Activated T-helper 17 cell treated with anti-CD3 and anti-CD28 coated beads, Interleukin-2, amount 50 U/mL, for 72 hours (primary cell): ENCODE results near the gene TNFRSF25. TPM values are rescaled to one million over a fixed set of nuclear protein-coding genes. Genes with fewer than 3 reads are reported as not detected.
A peak's percentile ranks its signal among the peaks of the same experiment; 100 is the strongest.

ENCODE experiments used
- ATAC-seq: fragments of 150-1000 bp; cut with Tn5 transposase; replicated peaks from 2 replicates; pipeline ENCODE4 v1.10.0; 2021; ENCODE audit warnings: mild to moderate bottlenecking, moderate library complexity
- H3K27ac Mint-ChIP-seq: one replicate; pipeline ENCODE4 v1.8.0; 2022; ENCODE audit warnings: mixed read lengths
- H3K27me3 Mint-ChIP-seq: one replicate; pipeline ENCODE4 v1.8.0; 2022; ENCODE audit warnings: mixed read lengths
- H3K36me3 Mint-ChIP-seq: one replicate; pipeline ENCODE4 v1.8.0; 2022; ENCODE audit warnings: low read depth, mild to moderate bottlenecking, mixed read lengths
- H3K4me1 Mint-ChIP-seq: one replicate; pipeline ENCODE4 v1.8.0; 2022; ENCODE audit warnings: mixed read lengths
- H3K4me3 Mint-ChIP-seq: one replicate; pipeline ENCODE4 v1.8.0; 2022; ENCODE audit warnings: mild to moderate bottlenecking, mixed read lengths
- H3K9me3 Mint-ChIP-seq: one replicate; pipeline ENCODE4 v1.8.0; 2022; ENCODE audit warnings: mixed read lengths
- total RNA-seq, 2 donors: library from RNA; stranded (reverse); gene quantifications; one replicate each; pipeline ENCODE4 v1.2.3, GENCODE V29; 2022

Gene TNFRSF25
- total RNA-seq, 2 donors from 2014 or later = 132 to 199 TPM

DNA sequence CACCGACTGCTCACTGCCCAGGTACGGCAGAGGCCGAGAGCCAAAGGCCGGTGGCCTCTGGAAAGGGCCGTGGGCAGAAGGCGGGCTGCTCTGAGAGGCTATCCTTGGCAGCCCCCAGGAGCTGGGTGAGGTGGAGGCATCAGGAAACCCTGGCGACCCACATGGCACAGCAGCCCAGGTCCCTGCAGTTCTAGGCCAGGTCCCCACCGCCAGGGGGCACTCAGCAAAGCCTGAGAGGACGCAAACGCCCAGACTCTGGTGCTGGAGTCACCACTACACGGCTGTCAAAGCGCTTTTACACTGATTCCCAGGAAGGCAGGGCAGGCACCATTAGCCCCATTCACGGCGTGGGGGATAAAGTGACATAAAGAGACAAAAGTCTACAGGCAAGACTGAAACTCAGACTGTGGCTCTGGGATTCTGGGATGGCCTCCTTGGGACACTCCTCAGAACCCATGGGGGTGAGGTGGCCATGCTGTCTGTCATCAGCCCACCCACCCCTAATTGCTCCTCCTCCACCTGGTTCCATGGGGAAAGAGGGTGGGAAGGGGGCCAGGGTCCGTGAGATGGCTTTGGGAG lies 20.5 kb upstream of the TNFRSF25 start:
- no peaks in the 10 kb centered on the region for H3K9me3 Mint-ChIP-seq
- no peak overlapping the region for H3K27ac Mint-ChIP-seq
- H3K4me3 Mint-ChIP-seq = peak overlapping the region; percentile 64

DNA sequence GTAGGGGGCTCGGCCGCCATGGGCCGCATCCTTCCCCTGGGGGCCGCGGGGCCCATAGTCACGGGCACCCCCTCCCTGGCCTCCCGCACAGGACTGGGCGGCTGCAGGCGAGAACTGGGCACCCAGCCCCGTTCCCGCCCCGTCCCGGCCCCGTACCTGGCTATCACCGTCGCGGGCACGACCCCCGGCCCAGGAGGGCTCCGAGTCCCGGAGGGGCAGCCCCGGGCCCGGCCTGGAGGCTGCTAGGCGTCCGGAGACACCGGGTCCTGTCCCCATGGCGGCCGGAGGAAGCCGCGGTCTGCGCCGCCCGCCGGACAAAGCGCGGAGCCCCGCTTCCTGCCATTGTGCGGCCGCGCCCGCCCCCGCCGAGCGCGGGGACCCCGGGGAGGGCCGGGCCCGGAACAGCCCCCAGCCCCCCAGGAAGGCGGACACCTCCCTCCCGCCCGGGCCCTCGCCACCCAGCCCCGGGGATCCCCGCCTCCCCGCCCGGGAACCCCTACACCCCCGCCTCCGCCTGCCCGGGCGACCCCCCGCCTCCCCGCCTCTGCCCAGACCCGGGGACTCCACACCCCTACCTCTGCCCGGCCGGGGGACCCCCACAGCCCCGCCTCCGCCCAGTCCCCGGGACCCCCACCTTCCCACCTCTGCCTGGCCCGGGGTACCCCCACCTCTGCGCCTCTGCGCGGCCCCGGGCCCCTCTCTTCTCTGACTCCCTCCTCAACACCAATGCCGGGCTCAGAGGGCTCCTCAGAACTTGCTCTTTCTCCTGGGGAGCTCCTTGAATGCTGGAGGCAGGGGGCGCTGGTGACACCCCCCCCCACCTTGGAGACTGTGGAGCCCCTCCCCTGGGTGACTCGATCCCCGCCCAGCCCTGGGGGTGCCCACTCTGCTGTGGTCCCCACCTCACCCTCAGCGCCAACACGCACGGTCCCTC lies 19.5 kb upstream of the TNFRSF25 start:
- Mint-ChIP-seq H3K4me1 (peaks cover 6% of the 10 kb centered on the region), H3K9me3 (no peaks in the 10 kb centered on the region), H3K4me3 (no peak overlapping the region), H3K36me3 (no peaks in the 10 kb centered on the region), H3K27ac (no peak overlapping the region), H3K27me3 (peaks cover 8% of the 10 kb centered on the region)
- no peak for ATAC-seq

More for the DNA sequence above, 20.5 kb upstream of the TNFRSF25 start:
- Mint-ChIP-seq H3K27me3 (peaks cover 8% of the 10 kb centered on the region), H3K4me1 (peaks cover 10% of the 10 kb centered on the region), H3K36me3 (no peaks in the 10 kb centered on the region)
- peak; percentile 67 for ATAC-seq

DNA sequence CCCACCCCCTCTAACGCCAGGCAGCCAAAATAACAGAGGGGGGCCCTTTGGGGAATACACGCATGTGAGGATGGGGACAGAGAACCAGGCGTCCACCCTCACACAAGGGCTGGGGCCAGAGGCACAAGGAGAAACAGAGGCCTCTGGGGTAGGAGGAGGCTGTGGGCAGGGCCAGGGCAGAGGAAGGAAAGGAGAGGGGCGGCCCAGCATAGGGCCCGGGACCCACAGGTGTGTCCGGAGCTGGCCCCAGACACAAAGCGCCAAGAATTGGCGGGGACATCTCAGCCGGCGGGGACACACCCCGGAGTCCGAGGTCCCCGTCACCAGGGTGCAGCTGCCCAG lies 18.8 kb upstream of the TNFRSF25 start:
- Mint-ChIP-seq H3K27me3 (peaks cover 8% of the 10 kb centered on the region), H3K4me1 (peaks cover 6% of the 10 kb centered on the region), H3K9me3 (no peaks in the 10 kb centered on the region), H3K36me3 (no peaks in the 10 kb centered on the region), H3K4me3 (no peak overlapping the region), H3K27ac (no peak overlapping the region)
- ATAC-seq = no peak

DNA sequence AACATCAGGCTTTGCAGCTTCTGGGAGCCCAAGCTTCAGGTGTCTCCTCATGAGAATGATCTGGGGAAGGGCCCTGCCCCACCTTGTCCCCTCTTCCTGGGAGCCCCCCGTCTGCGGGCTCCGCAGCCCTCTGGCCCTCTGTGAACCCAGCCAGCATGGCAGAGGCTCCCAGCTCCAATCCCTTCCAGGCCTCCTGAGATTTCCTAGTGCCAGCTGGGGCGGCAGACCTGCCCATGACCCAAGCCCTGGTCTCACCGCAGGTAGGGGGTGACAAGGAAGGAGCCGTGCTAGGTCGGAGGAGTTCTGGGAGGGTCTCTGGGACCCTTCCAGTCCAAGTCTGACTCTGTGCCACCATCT lies 17.8 kb upstream of the TNFRSF25 start:
- ATAC-seq = no peak
- H3K9me3 Mint-ChIP-seq = no peaks in the 10 kb centered on the region
- peaks cover 6% of the 10 kb centered on the region for H3K4me1 Mint-ChIP-seq
- peaks cover 8% of the 10 kb centered on the region for H3K27me3 Mint-ChIP-seq
- no peak overlapping the region for H3K4me3 Mint-ChIP-seq
- H3K27ac Mint-ChIP-seq = no peak overlapping the region
- H3K36me3 Mint-ChIP-seq = no peaks in the 10 kb centered on the region

- no peak for ATAC-seq
- Mint-ChIP-seq H3K36me3 (no peaks in the 10 kb centered on the region), H3K27me3 (peaks cover 8% of the 10 kb centered on the region), H3K9me3 (no peaks in the 10 kb centered on the region), H3K4me3 (no peak overlapping the region), H3K4me1 (peaks cover 6% of the 10 kb centered on the region), H3K27ac (no peak overlapping the region)
These were observed 17.2 kb upstream of the TNFRSF25 start for GRCh38 chr1:6483017-6483760.

DNA sequence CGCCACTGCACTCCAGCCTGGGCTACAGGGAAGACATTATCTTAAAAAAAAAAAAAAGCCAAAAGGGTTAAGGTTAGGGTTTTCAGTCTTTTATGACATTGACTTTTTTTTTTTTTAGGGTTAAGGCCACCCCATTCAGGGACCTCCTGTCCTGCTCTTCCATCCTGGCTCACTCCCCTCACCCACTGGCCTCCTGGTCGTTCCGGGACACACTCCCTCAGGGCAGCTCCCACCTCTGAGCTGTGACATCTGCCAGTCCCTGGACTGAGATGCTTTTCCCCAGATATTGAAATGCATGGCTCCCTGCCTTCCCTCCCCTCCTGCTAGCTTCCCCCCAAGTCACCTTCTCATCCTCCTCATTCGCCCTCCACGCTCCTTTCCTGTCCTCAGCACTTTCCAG lies 15.8 kb upstream of the TNFRSF25 start:
- Mint-ChIP-seq H3K4me1 (peaks cover 6% of the 10 kb centered on the region), H3K27me3 (peaks cover 8% of the 10 kb centered on the region), H3K4me3 (no peak overlapping the region), H3K9me3 (no peaks in the 10 kb centered on the region), H3K36me3 (no peaks in the 10 kb centered on the region), H3K27ac (no peak overlapping the region)
- ATAC-seq = no peak

GRCh38 chr1:6477039-6477820 lies 11.3 kb upstream of the TNFRSF25 start:
- Mint-ChIP-seq H3K4me1 (peaks cover 6% of the 10 kb centered on the region), H3K4me3 (no peak overlapping the region), H3K27me3 (no peaks in the 10 kb centered on the region), H3K36me3 (no peaks in the 10 kb centered on the region), H3K27ac (no peak overlapping the region), H3K9me3 (no peaks in the 10 kb centered on the region)
- no peak for ATAC-seq

DNA sequence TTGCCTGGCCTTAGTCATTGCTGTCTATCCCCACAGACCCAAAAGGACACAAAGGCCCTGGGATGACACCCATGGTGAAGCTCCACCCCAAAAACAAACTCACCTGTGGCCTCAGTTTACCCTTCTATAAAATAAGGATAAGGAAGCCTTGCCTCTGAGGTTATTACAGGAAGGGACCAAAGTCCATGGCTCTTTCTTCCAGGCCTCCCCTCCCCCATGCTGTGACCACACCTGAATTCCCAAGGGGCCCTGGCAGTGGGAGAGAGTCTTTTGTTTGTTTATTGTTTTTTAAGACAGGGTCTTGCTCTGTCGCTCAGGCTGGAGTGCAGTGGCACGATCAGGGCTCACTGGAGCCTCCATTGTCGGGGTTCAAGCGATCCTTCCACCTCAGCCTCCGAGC lies 10.5 kb upstream of the TNFRSF25 start:
- no peak overlapping the region for H3K27ac Mint-ChIP-seq
- H3K27me3 Mint-ChIP-seq = no peaks in the 10 kb centered on the region
- peaks cover 6% of the 10 kb centered on the region for H3K4me1 Mint-ChIP-seq
- H3K9me3 Mint-ChIP-seq = no peaks in the 10 kb centered on the region
- no peak for ATAC-seq
- H3K4me3 Mint-ChIP-seq = no peak overlapping the region
- H3K36me3 Mint-ChIP-seq = no peaks in the 10 kb centered on the region

- Mint-ChIP-seq H3K27me3 (no peaks in the 10 kb centered on the region), H3K4me1 (peaks cover 6% of the 10 kb centered on the region), H3K27ac (no peak overlapping the region), H3K4me3 (no peak overlapping the region), H3K36me3 (no peaks in the 10 kb centered on the region), H3K9me3 (no peaks in the 10 kb centered on the region)
- ATAC-seq = peak; percentile 95
These were observed 9.6 kb upstream of the TNFRSF25 start for GRCh38 chr1:6475381-6476133.

- Mint-ChIP-seq H3K27me3 (no peaks in the 10 kb centered on the region), H3K27ac (no peak overlapping the region), H3K36me3 (no peaks in the 10 kb centered on the region), H3K4me1 (peaks cover 6% of the 10 kb centered on the region), H3K9me3 (no peaks in the 10 kb centered on the region), H3K4me3 (no peak overlapping the region)
- no peak for ATAC-seq
These were observed 8.9 kb upstream of the TNFRSF25 start for GRCh38 chr1:6474815-6475282.

DNA sequence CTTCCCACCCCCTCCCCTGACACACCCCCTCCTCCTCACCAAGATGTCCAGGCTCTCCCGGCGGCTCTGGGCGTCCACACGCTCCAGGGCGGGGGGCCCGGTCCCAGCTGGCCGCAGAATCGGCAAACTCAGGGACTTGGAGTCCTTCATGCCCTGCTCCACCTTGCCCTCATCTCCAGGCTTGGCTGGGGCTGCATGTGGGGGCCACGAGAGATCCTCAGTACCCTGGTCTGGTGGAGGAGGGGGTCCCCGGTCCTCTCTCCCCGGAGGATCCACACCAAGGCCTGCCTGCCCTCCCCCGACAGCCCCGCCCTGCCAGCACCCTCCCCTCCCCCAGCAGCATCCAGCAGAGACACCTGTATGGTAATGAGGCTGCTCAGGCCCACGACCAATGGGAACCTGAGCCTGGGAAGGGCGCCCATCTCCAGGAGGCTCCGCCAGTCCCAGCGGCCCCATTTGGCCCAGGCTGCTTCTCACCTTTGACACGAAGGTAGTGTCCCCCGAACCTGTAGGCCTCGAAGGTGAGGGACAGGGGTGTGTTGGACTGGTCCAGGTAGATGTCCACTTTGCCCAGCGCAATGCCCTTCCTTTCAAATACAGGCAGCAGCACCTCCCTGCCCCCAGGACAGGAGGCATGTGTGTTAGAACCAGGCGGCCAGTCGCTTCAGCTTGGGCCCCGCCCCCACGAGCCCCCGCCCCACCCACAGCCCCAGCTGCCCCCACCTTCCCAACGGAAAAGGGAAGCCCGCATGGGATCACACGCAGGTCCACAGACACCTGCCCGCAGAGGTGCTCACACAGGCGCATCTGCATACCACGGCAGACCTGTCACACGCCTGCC lies 8.2 kb upstream of the TNFRSF25 start:
- Mint-ChIP-seq H3K4me3 (no peak overlapping the region), H3K9me3 (no peaks in the 10 kb centered on the region), H3K27me3 (no peaks in the 10 kb centered on the region), H3K4me1 (peaks cover 6% of the 10 kb centered on the region), H3K36me3 (no peaks in the 10 kb centered on the region), H3K27ac (no peak overlapping the region)
- no peak for ATAC-seq

DNA sequence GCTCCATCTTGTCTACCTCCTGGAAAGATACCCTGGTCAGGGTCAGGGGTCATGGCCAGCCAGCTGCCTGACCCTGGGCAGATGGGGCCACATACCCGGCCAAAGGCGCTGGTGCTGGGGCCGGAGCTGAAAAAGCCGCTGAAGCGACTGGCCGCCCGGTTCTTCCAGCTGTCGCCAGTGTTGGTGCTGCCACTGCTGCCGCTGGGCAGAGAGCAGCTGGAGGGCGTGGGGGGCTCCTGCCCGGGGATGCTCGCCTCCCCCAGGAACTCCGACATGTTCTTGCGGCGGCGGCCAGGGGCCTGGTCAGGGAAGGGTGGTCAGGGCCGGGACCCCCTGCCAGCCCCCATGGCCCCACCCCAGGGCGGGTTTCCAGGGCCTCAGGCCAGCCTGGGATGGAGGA lies 7.2 kb upstream of the TNFRSF25 start:
- H3K27me3 Mint-ChIP-seq = no peaks in the 10 kb centered on the region
- H3K27ac Mint-ChIP-seq = no peak overlapping the region
- peaks cover 6% of the 10 kb centered on the region for H3K4me1 Mint-ChIP-seq
- H3K4me3 Mint-ChIP-seq = no peak overlapping the region
- no peak for ATAC-seq
- H3K36me3 Mint-ChIP-seq = no peaks in the 10 kb centered on the region
- H3K9me3 Mint-ChIP-seq = no peaks in the 10 kb centered on the region

- Mint-ChIP-seq H3K4me1 (peaks cover 6% of the 10 kb centered on the region), H3K27me3 (no peaks in the 10 kb centered on the region), H3K4me3 (no peak overlapping the region), H3K27ac (no peak overlapping the region), H3K36me3 (no peaks in the 10 kb centered on the region), H3K9me3 (no peaks in the 10 kb centered on the region)
- ATAC-seq = no peak
These were observed 6.4 kb upstream of the TNFRSF25 start for GRCh38 chr1:6472391-6472790.
